GM12878 (cell line): ENCODE results near the gene CUL1.

Source experiments
- BHLHE40 ChIP-seq, 2 experiments: fragments of 450-650 bp in 1 of 2; IDR thresholded peaks; 2 replicates each; pipeline ENCODE4 v1.6.1; 2011 to 2017; ENCODE audit warnings: low read depth in 2 of 2, borderline replicate concordance in 1 of 2, improper control_type of control experiment in 1 of 2, low read length in 1 of 2, mild to moderate bottlenecking in 1 of 2
- E4F1 ChIP-seq: fragments of 450-650 bp; IDR thresholded peaks from 2 replicates; pipeline ENCODE4 v1.6.1; 2018; ENCODE audit warnings: borderline replicate concordance, mild to moderate bottlenecking; ENCODE audit not compliant: partially characterized antibody
- EGR1 ChIP-seq, 2 experiments: IDR thresholded peaks; 1 replicate in 1 of 2; 2 replicates in 1 of 2; pipeline ENCODE4 v1.6.1; 2011 to 2012; ENCODE audit warnings: low read depth in 2 of 2, low read length in 2 of 2, borderline replicate concordance in 1 of 2, mild to moderate bottlenecking in 1 of 2, moderate library complexity in 1 of 2
- EP300 ChIP-seq, 2 experiments: fragments of 150-350 bp in 1 of 2; IDR thresholded peaks; 2 replicates each; pipeline ENCODE4 v1.6.1; 2011 to 2012; ENCODE audit warnings: low read depth in 2 of 2, low read length in 2 of 2, borderline replicate concordance in 1 of 2, improper control_type of control experiment in 1 of 2, inconsistent platforms in 1 of 2; ENCODE audit not compliant: control insufficient read depth in 1 of 2
- POLR2A ChIP-seq: IDR thresholded peaks from 2 replicates; pipeline ENCODE4 v1.6.1; 2011; ENCODE audit warnings: low read depth, mild to moderate bottlenecking, low read length
- REST ChIP-seq: IDR thresholded peaks from 2 replicates; pipeline ENCODE4 v1.6.1; 2012; ENCODE audit warnings: mild to moderate bottlenecking, low read depth, low read length
- TCF3 ChIP-seq: IDR thresholded peaks from 2 replicates; pipeline ENCODE4 v1.6.1; 2012; ENCODE audit warnings: low read depth, mild to moderate bottlenecking, low read length, borderline replicate concordance; ENCODE audit not compliant: insufficient read depth
- WRNIP1 ChIP-seq: IDR thresholded peaks from 2 replicates; pipeline ENCODE4 v1.6.1; 2011; ENCODE audit warnings: low read depth, low read length, improper control_type of control experiment, borderline replicate concordance
- TF ChIP-seq, protein P1 (sequence below): fragments of 450-650 bp; IDR thresholded peaks from 2 replicates; pipeline ENCODE4 v1.6.1; 2014; ENCODE audit warnings: mild to moderate bottlenecking
- TF ChIP-seq, protein P2 (sequence below), 3 experiments: IDR thresholded peaks in 2 of 3; conservative IDR thresholded peaks in 1 of 3; 2 replicates each; pipeline ENCODE4 v1.5.1; 2011; ENCODE audit warnings: low read depth in 3 of 3, low read length in 3 of 3, mild to moderate bottlenecking in 3 of 3, control low read depth in 2 of 3, moderate library complexity in 2 of 3, inconsistent platforms in 1 of 3, mixed read lengths in 1 of 3; ENCODE audit not compliant: control insufficient read depth in 2 of 3, insufficient read depth in 1 of 3; ENCODE audit errors: extremely low read depth in 1 of 3

- TF ChIP-seq, protein P1, sequence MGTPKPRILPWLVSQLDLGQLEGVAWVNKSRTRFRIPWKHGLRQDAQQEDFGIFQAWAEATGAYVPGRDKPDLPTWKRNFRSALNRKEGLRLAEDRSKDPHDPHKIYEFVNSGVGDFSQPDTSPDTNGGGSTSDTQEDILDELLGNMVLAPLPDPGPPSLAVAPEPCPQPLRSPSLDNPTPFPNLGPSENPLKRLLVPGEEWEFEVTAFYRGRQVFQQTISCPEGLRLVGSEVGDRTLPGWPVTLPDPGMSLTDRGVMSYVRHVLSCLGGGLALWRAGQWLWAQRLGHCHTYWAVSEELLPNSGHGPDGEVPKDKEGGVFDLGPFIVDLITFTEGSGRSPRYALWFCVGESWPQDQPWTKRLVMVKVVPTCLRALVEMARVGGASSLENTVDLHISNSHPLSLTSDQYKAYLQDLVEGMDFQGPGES: no peak
- TF ChIP-seq BHLHE40 (IDR thresholded peaks at IDR 0.05; ENCODE audit: borderline replicate concordance in 1 of 2, low read depth in 2 of 2, low read length in 1 of 2) (no peak), WRNIP1 (no peak), EGR1 (IDR thresholded peaks at IDR 0.05; ENCODE audit: borderline replicate concordance in 1 of 2, low read depth in 2 of 2, low read length in 2 of 2) (no peak), E4F1 (no peak), POLR2A (no peak), EP300 (IDR thresholded peaks at IDR 0.05; ENCODE audit: borderline replicate concordance in 1 of 2, control insufficient read depth in 1 of 2, low read depth in 2 of 2, low read length in 2 of 2) (no peak), TCF3 (no peak), REST (no peak)
- TF ChIP-seq, protein P2, sequence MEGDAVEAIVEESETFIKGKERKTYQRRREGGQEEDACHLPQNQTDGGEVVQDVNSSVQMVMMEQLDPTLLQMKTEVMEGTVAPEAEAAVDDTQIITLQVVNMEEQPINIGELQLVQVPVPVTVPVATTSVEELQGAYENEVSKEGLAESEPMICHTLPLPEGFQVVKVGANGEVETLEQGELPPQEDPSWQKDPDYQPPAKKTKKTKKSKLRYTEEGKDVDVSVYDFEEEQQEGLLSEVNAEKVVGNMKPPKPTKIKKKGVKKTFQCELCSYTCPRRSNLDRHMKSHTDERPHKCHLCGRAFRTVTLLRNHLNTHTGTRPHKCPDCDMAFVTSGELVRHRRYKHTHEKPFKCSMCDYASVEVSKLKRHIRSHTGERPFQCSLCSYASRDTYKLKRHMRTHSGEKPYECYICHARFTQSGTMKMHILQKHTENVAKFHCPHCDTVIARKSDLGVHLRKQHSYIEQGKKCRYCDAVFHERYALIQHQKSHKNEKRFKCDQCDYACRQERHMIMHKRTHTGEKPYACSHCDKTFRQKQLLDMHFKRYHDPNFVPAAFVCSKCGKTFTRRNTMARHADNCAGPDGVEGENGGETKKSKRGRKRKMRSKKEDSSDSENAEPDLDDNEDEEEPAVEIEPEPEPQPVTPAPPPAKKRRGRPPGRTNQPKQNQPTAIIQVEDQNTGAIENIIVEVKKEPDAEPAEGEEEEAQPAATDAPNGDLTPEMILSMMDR (IDR thresholded peaks at IDR 0.05 in 2 of 3, conservative IDR thresholded peaks at IDR 0.05 in 1 of 3; ENCODE audit: control insufficient read depth in 2 of 3, extremely low read depth in 1 of 3, insufficient read depth in 1 of 3, low read depth in 3 of 3, low read length in 3 of 3): no peak
Observed at GRCh38 chr7:148688526-148688925, 10.2 kb upstream of the CUL1 start.
